ENCODE results near the gene SMYD3.

Gene SMYD3

DNA sequence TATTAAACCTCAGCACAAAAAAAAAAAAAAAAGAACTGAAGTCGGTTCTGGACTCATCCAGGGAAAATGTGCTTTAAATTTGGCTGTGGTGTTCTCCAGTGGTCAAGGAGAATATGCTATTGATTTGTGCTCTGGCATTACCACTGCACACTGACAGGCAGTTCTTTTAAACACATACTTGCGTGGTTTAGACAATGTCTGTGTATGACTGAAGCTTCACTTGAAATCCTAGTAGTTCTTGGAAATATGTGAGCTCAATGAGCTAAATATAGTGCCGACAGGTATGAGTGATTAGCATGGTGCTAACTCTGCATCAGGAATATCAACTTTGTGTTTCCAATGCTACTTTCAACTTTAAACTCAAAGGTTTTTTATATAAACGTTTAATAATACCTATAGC is 415.6 kb downstream of the SMYD3 start:
- Histone ChIP-seq H3K4me1 (ENCODE audit: control insufficient read depth, insufficient read depth, low read length, unreplicated experiment) (no peaks in the 10 kb centered on the region), H3K4me3 (ENCODE audit: low read depth, low read length) (no peak overlapping the region), H3K27me3 (ENCODE audit: insufficient read depth, low read length) (no peaks in the 10 kb centered on the region), H3K79me2 (ENCODE audit: control insufficient read depth, insufficient read depth, low read length, unreplicated experiment) (no peaks in the 10 kb centered on the region), H3K27ac (ENCODE audit: low read depth, low read length) (no peak overlapping the region), H3K36me3 (ENCODE audit: insufficient read depth, low read length) (no peaks in the 10 kb centered on the region), H2AFZ (ENCODE audit: low read length, unreplicated experiment) (no peak overlapping the region)

DNA sequence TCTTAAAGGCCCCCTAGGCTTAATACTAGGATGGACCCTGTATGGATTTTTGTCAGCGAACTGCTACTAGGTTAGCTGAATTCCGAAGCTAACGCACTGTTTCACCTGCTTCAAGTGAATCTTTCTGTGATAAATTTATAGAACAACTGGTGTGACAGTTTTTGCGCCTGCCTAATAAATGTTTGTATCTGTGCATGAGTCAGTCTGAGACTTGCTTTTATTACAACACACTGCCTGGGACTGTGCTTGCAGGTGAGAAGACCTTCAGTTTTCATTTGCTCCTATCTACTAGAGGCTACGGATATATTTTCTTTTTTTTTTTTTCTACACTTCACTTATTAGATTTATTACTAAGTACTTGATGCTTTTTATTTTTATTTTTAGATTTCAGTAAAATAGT is 420.9 kb downstream of the SMYD3 start:
- Histone ChIP-seq H3K27me3 (ENCODE audit: insufficient read depth, low read length) (no peaks in the 10 kb centered on the region), H3K36me3 (ENCODE audit: insufficient read depth, low read length) (no peaks in the 10 kb centered on the region), H3K27ac (ENCODE audit: low read depth, low read length) (no peak overlapping the region), H3K4me3 (ENCODE audit: low read depth, low read length) (no peak overlapping the region), H3K79me2 (ENCODE audit: control insufficient read depth, insufficient read depth, low read length, unreplicated experiment) (no peaks in the 10 kb centered on the region), H2AFZ (ENCODE audit: low read length, unreplicated experiment) (no peak overlapping the region), H3K4me1 (ENCODE audit: control insufficient read depth, insufficient read depth, low read length, unreplicated experiment) (no peaks in the 10 kb centered on the region)

DNA sequence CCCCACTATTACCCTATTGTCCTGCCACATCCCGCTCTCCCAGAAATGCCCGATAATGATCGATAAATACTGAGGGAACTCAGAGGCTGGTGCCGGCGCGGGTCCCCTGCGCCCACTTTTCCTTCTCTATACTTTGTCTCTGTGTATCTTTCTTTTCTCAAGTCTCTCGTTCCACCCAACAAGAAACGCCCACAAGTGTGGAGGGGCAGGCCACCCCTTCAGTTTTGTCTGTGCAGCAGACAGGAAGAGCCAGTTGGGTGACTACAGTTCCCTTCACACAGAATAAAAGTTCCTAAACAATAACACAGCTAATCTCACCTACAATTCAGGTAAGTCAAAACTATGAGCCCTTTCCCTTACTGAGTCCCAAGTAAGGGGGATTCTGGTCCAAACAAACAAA is 423.7 kb downstream of the SMYD3 start:
- Histone ChIP-seq H3K27ac (ENCODE audit: low read depth, low read length) (no peak overlapping the region), H3K36me3 (ENCODE audit: insufficient read depth, low read length) (no peaks in the 10 kb centered on the region), H3K27me3 (ENCODE audit: insufficient read depth, low read length) (no peaks in the 10 kb centered on the region), H3K4me3 (ENCODE audit: low read depth, low read length) (no peak overlapping the region), H2AFZ (ENCODE audit: low read length, unreplicated experiment) (no peak overlapping the region), H3K4me1 (ENCODE audit: control insufficient read depth, insufficient read depth, low read length, unreplicated experiment) (no peaks in the 10 kb centered on the region), H3K79me2 (ENCODE audit: control insufficient read depth, insufficient read depth, low read length, unreplicated experiment) (no peaks in the 10 kb centered on the region)

DNA sequence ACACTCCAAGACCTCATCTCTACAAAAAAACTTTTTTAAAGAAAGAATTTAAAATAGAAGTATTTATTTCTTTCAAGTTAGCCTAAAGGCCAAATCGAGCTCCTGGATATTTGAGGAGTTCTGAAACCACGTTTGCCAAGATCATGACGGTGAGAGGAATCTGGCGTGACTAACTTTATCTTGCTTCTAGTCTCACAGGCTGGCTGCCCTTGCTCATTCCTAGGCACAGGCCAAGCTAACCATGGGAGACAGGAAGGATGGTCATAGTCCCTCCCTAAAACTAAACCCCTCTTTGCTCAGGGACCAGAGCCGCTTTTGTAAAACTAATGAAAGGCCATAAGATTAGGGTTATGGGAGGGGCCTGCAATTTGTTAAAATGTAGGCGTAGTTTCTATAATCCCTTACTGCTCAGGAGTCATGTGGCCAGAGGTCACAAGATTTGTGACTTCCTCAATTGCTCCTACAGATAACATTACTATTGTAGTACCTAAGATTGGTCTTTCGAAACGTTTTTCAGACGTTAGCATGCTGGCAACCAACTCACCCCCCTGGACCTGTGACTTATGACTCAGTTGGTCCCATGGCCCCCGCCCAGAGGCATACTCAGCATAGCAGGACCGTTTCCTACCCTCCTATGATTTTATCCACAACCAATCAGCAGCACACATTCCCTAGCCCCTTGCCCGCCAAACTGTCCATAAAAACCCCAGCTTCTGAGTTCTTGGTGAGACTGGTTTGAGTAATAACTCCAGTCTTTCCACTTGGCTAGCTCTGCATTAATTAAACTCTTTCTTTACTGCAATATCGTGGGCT is 425.0 kb downstream of the SMYD3 start:
- H3K36me3 ChIP-seq (ENCODE audit: insufficient read depth, low read length), result no peaks in the 10 kb centered on the region
- H3K4me1 ChIP-seq (ENCODE audit: control insufficient read depth, insufficient read depth, low read length, unreplicated experiment), result no peaks in the 10 kb centered on the region
- no peak overlapping the region for H3K4me3 ChIP-seq (ENCODE audit: low read depth, low read length)
- H3K27me3 ChIP-seq (ENCODE audit: insufficient read depth, low read length), result no peaks in the 10 kb centered on the region
- H2AFZ ChIP-seq (ENCODE audit: low read length, unreplicated experiment), result no peak overlapping the region
- H3K27ac ChIP-seq (ENCODE audit: low read depth, low read length), result no peak overlapping the region
- no peaks in the 10 kb centered on the region for H3K79me2 ChIP-seq (ENCODE audit: control insufficient read depth, insufficient read depth, low read length, unreplicated experiment)

DNA sequence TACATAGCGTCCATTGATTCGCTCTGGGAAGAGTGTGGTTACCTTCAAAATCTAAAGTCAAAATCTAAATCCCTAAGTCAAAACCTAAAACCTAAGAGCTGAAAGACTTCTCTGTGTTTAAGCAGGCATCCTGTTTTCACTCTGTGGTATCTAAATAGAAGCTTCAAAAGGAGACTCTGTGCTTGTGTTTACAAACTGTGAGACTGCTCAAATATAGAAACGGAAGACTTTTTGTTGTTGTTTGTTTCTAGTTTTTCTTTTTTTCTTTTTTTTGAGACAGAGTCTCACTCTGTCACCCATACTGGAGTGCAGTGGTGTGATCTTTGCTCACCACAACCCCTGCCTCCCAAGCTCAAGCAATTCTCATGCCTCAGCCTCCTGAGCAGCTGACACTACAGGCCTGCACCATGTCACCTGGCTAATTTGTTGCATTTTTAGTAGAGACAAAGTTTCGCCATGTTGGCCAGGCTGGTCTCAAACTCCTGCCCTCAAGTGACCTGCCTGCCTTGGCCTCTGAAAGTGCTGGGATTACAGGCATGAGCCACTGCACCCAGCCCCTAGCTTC is 425.9 kb downstream of the SMYD3 start:
- Histone ChIP-seq H3K27ac (ENCODE audit: low read depth, low read length) (no peak overlapping the region), H3K27me3 (ENCODE audit: insufficient read depth, low read length) (no peaks in the 10 kb centered on the region), H3K4me3 (ENCODE audit: low read depth, low read length) (no peak overlapping the region), H3K4me1 (ENCODE audit: control insufficient read depth, insufficient read depth, low read length, unreplicated experiment) (no peaks in the 10 kb centered on the region), H3K79me2 (ENCODE audit: control insufficient read depth, insufficient read depth, low read length, unreplicated experiment) (no peaks in the 10 kb centered on the region), H3K36me3 (ENCODE audit: insufficient read depth, low read length) (no peaks in the 10 kb centered on the region), H2AFZ (ENCODE audit: low read length, unreplicated experiment) (no peak overlapping the region)

GRCh38 chr1:246080031-246080430 is 427.0 kb downstream of the SMYD3 start:
- H3K27me3 ChIP-seq (ENCODE audit: insufficient read depth, low read length), result no peaks in the 10 kb centered on the region
- no peak overlapping the region for H2AFZ ChIP-seq (ENCODE audit: low read length, unreplicated experiment)
- no peaks in the 10 kb centered on the region for H3K4me1 ChIP-seq (ENCODE audit: control insufficient read depth, insufficient read depth, low read length, unreplicated experiment)
- no peaks in the 10 kb centered on the region for H3K79me2 ChIP-seq (ENCODE audit: control insufficient read depth, insufficient read depth, low read length, unreplicated experiment)
- H3K27ac ChIP-seq (ENCODE audit: low read depth, low read length), result no peak overlapping the region
- H3K36me3 ChIP-seq (ENCODE audit: insufficient read depth, low read length), result no peaks in the 10 kb centered on the region
- H3K4me3 ChIP-seq (ENCODE audit: low read depth, low read length), result no peak overlapping the region

GRCh38 chr1:246078888-246079252 is 428.2 kb downstream of the SMYD3 start:
- no peaks in the 10 kb centered on the region for H3K27me3 ChIP-seq (ENCODE audit: insufficient read depth, low read length)
- H3K36me3 ChIP-seq (ENCODE audit: insufficient read depth, low read length), result no peaks in the 10 kb centered on the region
- no peak overlapping the region for H3K4me3 ChIP-seq (ENCODE audit: low read depth, low read length)
- H2AFZ ChIP-seq (ENCODE audit: low read length, unreplicated experiment), result no peak overlapping the region
- no peaks in the 10 kb centered on the region for H3K4me1 ChIP-seq (ENCODE audit: control insufficient read depth, insufficient read depth, low read length, unreplicated experiment)
- no peaks in the 10 kb centered on the region for H3K79me2 ChIP-seq (ENCODE audit: control insufficient read depth, insufficient read depth, low read length, unreplicated experiment)
- no peak overlapping the region for H3K27ac ChIP-seq (ENCODE audit: low read depth, low read length)

- Histone ChIP-seq H3K27me3 (ENCODE audit: insufficient read depth, low read length) (no peaks in the 10 kb centered on the region), H3K4me3 (ENCODE audit: low read depth, low read length) (no peak overlapping the region), H3K27ac (ENCODE audit: low read depth, low read length) (no peak overlapping the region), H3K79me2 (ENCODE audit: control insufficient read depth, insufficient read depth, low read length, unreplicated experiment) (no peaks in the 10 kb centered on the region), H3K36me3 (ENCODE audit: insufficient read depth, low read length) (no peaks in the 10 kb centered on the region), H2AFZ (ENCODE audit: low read length, unreplicated experiment) (no peak overlapping the region), H3K4me1 (ENCODE audit: control insufficient read depth, insufficient read depth, low read length, unreplicated experiment) (no peaks in the 10 kb centered on the region)
Measured at GRCh38 chr1:246078126-246078887, 428.8 kb downstream of the SMYD3 start.

GRCh38 chr1:246077476-246077875 is 429.6 kb downstream of the SMYD3 start:
- Histone ChIP-seq H2AFZ (ENCODE audit: low read length, unreplicated experiment) (no peak overlapping the region), H3K4me1 (ENCODE audit: control insufficient read depth, insufficient read depth, low read length, unreplicated experiment) (no peaks in the 10 kb centered on the region), H3K27me3 (ENCODE audit: insufficient read depth, low read length) (no peaks in the 10 kb centered on the region), H3K27ac (ENCODE audit: low read depth, low read length) (no peak overlapping the region), H3K79me2 (ENCODE audit: control insufficient read depth, insufficient read depth, low read length, unreplicated experiment) (no peaks in the 10 kb centered on the region), H3K36me3 (ENCODE audit: insufficient read depth, low read length) (no peaks in the 10 kb centered on the region), H3K4me3 (ENCODE audit: low read depth, low read length) (no peak overlapping the region)

- Histone ChIP-seq H3K36me3 (ENCODE audit: insufficient read depth, low read length) (no peaks in the 10 kb centered on the region), H3K27ac (ENCODE audit: low read depth, low read length) (no peak overlapping the region), H2AFZ (ENCODE audit: low read length, unreplicated experiment) (no peak overlapping the region), H3K4me1 (ENCODE audit: control insufficient read depth, insufficient read depth, low read length, unreplicated experiment) (no peaks in the 10 kb centered on the region), H3K79me2 (ENCODE audit: control insufficient read depth, insufficient read depth, low read length, unreplicated experiment) (no peaks in the 10 kb centered on the region), H3K4me3 (ENCODE audit: low read depth, low read length) (no peak overlapping the region), H3K27me3 (ENCODE audit: insufficient read depth, low read length) (no peaks in the 10 kb centered on the region)
Measured at GRCh38 chr1:246074421-246074820, 432.7 kb downstream of the SMYD3 start.
